Activated CD4-positive, alpha-beta T cell treated with anti-CD3 and anti-CD28 coated beads, Interleukin-2, amount 50 U/mL, for 1 hour (primary cell): Measurements from ENCODE around the gene TEAD1.

ENCODE experiments used
- DNase-seq: peaks from one replicate; pipeline ENCODE4 v3.0.0-alpha.2; 2020

The TEAD1 gene

DNA sequence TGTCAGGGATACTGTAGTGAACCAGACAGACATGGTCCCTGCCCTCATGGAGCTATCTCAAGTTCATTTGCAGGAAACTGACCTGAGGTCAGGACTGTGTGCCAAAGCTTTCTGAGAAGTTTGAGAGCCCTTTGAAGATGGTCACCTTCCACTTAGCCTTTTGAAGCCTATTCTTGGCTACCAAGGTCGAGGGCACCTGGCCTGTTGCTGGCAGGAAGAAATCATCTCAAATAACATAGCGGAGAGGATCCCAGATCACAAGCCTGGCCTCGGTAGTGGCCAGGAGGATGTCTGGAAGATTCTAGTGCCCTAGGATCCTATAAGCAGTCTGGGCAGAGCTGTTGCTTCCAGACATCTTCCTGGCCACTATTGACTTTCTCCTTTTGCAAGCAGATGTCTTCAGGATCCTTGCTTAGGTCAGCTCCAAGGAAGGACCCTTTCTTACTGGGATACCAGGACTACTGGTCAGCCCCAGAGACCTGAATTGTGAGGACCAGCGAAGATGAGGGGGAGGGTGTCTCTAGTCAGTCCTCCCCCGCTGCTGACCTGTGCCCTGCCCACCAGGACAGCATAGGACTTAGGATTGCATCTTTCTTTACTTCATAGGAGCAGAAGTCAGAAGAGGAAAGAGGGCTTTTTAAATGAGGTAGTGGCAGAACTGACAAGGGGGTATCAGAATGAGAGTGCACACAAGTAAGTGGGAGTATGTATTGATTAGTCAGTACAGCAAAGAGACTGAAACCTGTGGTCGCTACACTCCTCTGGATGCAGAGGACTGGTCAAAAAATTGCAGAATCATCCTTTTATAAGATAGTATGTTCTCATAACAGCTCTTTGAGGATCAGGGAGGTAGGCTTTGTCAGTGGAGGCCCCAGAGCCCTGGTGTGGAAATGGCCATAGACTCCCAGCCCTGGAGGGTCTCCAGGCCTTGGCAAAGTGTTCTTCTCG, 94.8 kb downstream of the TEAD1 start:
- no peak for DNase-seq

DNA sequence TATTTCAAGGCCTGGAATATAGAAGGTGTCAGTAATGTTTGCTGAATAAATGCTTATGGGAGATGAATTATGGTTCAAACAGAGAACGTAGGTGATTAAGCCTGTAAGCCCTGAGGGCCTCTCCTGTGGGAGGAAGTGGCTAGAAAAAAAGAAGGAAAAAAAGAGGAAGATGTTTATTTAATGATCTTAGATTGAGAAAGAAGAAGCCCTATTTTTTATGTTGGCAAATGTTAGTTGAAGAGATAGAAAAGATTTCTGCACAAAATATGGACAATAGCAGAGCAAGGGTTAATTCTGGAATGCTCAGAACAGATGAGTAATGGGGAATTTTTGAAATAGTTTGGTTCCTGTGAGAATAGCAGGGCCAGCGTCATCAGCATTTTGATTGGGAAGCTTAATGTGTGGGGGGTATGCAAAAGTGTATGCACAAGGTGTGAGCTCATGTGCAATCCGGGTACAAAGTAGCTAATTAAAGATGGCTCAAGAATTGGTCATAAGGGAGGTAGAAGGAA, 95.7 kb downstream of the TEAD1 start:
- DNase-seq: no peak

DNA sequence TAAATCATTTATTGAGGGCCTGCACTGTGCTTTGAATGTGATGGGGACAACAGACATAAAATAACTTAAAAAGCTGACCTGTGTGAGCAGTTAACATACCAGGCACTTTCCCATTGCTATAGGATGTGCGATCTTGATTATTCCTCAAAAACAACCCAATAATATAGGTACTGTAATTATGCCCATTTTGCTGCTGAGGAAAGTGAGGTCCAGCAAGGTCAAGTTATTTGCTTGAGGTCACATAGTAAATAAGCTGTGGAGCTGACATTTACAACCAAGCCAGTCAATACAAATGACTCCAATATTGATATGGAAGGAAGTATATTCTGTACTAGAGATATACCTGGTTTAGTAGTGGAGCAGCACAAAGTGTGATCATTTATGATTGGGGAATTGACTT, 96.2 kb downstream of the TEAD1 start:
- no peak for DNase-seq

DNA sequence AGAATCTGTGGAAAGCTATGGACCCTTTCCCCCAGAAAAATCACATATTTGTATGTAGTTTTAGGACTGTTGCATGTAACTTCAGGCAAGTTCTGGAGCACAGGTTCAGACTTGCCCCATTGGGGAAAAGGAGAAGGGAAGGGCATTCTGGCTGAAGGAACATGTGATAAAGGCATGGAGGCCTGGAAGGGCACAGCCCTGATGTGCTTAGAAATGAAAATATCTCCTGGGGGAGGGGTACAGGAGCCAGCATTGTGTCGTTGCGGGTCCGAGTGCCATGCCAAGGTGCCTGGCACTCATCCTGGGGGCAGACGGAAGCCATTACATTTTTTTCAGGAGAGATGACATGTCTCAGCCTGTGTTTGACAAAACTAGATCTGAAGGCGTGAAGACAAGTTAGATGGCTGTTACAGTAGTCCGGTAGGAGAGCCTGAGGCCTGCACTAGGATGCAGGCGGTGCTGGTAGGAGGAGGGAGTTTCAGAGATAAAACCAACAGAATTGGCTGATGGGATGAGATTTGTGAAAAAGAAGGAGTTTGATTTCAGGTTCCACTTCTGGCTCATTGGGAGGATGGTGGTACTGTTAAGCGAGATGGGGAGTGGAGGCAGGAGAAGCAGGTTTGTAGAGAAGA, 96.9 kb downstream of the TEAD1 start:
- no peak for DNase-seq

DNA sequence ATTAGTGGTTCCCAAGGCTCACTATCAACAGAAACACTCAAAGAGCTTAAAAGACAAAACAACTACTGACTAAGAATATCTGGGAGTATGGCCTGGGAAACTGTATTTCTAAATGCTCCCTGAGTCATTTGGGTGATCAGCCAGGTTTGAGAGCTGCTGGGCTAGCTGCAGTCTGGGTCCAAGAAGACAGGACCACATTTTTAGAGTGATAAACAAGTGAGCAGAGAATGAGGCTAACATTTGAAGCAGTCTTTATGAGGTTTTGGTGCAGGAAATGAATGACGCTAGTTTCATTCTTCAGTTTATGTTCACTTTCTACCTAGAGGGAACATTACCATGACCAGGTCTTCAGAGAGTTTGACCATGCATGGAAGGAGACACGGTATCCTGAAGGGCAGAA, 97.7 kb downstream of the TEAD1 start:
- no peak for DNase-seq

DNA sequence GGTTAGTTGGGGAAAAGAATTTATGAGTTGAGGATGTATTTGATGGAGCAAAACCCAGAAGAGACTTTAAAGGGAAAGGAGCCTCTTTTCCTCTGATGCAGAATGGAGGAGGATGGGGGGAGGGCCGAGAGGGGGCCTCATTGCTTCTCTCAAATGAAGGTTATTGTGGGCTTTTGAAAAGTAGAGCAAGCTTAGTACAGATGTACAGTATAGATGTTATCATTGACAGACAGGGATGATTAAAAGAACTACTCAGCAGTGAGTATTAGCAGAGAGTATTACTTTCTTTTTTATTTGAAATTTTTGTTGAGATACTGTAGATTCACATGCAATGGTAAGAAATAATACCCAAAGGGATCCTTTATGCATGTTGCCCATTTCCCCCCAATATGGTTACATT, 98.1 kb downstream of the TEAD1 start:
- DNase-seq: no peak

DNA sequence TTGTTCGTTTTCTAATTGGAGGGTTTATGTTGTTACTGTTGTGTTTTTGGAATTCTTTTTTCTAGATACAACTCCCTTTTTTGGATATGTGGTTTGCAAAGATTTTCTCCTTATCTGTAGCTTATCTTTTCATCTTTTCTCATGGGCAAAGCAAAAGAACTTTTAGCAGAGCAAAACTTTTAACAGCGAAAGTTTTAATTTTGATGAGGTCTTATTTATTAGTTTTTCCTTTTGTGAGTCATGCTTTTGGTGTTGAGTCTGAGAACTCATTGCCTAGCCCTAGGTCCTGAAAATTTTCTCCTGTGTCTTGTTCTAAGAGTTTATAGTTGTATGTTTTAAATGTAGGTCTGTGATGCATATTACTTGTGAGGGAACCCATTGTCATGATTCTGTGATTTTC, 99.4 kb downstream of the TEAD1 start:
- DNase-seq: no peak

DNA sequence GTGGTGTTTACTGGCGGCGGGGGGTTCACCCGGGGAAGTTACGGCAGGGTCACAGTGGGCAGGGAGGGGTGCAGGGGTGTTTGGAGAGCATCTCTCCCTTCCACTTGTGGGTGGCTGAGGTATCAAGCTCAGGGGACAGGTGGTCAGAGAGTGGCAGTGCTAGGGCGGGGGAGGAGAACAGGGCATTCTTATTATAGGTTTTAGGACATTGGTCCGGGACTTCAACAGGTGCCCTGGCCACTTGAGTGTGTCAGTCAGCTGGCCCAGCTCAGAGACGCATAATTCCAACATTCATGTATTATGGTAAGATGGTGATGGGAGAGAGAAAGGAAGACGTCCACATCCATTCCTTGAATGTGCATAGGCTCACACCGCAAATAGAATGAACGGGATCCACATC, 101.7 kb downstream of the TEAD1 start:
- DNase-seq: no peak

DNA sequence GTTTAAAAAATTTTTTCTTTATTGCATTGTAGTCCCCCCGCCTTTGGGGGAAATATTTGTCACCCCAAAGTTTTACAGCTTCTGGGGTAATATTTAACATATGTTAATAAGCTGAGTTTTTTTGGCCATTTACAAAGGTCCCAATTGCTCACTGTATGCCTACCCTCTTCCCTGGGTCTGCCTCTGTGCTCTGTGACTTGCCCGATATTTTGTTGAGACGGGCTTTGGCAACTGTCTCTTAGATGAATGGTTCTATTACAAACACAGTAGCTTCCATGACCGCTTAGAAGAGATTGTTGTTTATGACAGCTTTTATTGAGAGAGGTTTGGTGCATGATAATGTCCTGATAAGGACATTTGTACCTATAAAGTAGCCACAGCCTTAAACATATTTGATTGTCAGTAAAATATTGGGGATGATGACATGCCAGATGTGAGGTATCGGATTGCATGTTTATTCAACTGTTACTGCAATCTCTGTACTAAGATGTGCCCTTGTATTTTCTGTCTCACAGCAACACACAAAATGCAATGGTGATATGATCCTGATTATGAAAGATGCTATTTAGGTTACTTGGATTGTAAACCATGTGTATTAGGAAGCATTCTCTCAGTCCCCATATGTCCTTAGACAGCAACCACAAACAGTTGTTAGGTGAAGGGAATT, 103.1 kb downstream of the TEAD1 start:
- no peak for DNase-seq

DNA sequence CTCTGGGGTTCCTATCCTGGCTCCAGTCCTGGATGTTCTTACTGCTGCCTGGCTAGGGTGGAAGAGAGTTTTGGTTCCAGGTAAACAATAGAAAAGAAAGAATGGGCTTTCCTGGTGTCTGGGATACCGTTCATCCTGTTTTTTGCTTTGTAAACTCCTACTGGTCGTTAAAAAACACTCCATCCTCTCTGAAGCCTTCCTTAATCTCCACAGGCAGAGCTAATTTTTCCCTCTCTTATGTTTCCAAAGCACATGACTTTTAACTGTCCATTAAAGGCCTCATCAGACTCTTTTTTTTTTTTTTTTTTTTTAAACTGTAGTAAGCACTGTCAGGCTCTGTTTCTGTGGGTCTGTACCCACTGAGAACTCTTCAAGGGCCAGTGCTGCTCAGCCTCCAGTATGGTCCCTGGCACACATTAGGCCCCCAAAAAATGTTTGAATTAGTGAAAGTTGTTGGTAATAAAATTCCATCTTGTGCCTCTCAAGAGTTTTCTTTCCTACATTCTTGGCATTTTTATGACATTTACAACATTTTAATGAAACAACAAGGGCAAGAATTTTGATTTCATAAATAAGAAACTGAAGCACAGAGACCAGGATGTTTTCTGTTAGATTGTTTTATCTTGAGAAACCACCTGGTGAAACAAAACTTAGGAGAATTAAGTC, 104.2 kb downstream of the TEAD1 start:
- DNase-seq: no peak

DNA sequence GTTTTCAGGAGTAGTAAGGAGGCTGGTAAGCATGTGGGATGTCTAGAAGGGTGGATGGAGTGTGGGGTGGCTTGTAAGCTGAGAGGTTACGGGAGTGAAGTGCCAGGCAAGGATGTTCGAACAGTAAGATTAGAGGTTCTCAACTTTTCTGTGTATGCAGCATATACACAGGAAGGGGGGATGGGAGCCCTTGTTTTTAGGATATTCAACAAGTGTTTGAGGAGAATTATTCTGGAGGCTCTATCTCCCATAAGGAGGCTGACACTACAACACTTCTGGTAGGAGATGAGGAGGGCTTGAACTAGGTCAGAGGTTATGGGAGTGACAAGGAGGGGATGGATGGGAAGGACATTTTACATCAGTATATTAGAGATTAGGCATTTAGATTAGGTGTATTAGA, 109.5 kb downstream of the TEAD1 start:
- DNase-seq: no peak

DNA sequence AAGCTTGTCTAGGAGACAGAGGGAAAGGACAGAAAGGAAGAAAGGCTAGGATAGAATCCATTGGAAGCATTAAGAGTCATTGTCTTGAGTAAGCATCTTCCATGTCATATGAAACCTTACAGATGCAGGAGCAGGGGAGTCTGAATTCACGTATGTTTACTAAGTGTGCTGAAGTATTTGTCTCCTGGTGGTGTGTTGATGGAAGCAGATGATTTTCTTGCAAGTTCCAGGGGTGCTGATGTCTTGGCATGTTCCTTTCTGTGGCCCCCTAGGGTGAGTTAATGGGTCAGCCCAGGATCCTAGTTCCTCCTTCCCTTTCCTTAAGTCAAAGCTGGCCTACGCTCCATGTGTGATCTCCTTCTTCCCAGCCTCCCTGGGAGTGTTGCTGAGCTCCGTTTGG, 110.2 kb downstream of the TEAD1 start:
- no peak for DNase-seq

DNA sequence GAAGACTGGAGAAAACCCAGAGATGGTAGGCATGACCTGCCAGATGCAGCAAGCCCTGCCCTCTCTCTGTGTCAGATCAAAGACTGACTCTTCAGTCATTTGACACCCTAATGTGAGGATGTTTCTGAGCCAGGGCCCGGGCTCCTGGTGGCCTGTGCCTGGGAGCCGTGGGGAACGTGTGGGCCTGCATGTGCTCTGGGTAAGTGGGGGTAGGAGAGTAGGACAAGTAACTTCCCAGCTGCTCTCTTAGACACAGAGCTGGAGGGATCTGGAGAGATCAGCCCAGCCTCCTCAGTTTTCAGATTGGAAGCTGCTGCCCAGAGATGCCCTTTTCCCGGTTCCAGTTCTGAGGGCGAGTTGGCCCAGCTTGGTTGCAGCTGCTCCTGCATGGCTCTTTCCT, 110.8 kb downstream of the TEAD1 start:
- DNase-seq: no peak

DNA sequence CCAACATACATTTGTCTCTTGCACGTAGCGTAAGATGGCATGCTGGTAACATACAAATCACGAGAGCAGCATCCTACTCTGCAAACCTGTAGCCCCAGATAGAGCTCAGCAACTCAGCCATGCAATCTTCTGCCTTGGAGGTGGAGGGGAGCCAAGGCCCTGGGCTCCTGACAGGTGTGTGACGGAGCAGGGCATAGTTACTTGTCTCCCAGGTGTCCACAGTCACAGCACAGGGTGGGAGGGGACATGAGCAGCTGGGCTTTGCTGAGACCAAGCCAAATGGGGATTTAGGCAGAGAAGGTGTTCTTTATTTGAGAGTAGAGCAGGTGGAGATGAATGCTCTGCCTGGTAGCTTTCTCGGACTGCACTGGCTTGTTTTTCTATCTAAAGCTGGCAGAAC, 111.7 kb downstream of the TEAD1 start:
- DNase-seq: no peak

DNA sequence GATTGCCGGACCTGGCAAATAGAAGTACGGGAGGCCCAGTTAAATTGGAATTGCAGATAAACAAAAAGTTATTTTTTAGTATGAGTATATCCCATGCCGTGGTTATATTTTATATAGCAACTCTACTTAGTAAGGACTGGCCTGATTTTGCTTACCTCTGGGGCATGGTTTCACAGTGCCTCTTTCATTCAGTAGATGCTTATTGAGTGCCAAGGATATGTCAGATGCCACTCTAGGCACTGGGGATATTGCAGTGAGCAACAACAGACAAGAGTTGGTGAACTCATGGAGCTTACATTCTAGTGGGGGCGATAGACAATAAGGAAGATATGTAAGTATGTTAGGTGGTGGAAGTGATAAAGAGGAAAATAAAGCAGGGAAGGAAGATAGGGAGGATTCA, 112.2 kb downstream of the TEAD1 start:
- no peak for DNase-seq

DNA sequence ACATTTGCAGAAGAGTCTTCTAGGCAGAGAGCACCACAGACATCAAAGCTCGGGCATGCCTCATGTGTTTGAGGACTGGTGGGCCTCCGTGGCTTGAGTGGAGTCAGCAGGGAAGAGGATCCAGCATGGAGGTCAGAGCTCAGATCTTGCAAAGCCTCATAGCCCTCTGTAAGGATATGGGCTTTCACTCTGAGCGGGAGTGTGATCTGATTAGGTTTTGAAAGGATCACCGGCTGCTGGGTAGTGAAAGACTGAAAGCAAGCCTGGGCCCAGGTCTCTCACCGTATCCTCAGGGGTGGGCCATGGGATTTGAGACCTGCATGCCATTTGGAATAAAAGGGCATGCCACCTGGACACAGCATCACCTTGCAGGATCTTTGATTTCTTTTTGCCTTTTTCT, 112.7 kb downstream of the TEAD1 start:
- DNase-seq: no peak

DNA sequence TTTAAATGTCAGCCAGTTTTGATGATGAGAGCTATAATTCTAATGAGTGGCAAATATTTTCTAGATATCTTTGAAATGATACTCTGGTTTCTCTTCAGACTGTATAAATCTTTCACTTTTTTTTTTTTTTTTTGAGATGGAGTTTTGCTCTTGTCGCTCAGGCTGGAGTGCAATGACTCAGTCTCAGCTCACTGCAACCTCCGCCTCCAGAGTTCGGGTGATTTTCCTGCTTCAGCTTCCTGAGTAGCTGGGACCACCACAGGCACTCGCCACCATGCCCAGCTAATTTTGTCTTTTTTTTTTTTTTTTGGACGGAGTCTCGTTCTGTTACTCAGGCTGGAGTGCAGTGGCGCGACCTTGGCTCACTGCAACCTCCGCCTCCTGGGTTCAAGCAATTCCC, 113.6 kb downstream of the TEAD1 start:
- DNase-seq: no peak

DNA sequence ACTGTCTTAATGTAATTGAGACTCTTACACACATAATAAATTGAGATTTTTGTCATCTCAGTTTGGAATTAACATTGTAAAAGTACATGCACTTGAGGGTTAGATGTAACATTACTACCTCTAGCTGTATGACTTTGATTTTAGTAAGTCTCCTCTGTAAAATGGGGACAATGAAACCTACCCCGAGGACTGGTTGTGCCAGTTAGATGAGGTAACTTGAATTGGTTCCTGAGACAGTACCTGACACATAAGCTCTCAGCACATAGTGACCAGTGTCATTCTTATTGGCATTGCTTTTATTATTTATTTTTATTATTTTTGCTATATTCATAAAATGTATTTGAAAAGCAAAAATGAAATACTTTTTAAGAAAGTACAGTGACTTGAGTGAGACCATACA, 114.8 kb downstream of the TEAD1 start:
- no peak for DNase-seq

DNA sequence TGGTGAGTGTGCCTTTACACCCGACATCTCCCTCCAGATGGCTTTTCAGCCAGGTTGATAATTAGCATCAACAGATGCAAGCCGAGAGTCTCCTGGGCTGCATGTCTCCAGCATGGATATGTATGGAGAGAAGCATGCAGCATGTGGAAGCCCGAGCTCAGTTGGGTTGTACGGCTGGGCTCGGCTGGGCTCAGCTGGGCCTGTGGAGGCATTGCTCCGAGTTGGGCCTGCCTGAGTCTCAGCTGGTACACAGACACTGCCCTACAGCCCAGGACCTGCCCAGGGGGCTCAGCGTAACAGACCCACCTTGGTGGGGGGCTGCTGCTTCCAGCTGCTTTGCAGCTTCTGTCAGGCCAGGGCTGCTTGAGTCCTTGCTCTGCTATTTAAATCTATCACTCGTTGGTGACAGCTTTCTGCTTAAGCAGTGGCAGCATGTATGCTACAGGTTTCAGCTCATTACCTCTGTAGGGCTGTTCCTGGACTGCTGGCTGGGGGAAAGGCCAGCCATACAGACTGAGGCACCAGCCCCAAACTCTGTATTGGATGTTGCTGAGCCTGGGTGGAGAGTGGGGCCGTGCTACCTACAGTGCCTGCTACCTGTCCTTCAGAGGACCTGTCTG, 115.5 kb downstream of the TEAD1 start:
- DNase-seq: no peak

DNA sequence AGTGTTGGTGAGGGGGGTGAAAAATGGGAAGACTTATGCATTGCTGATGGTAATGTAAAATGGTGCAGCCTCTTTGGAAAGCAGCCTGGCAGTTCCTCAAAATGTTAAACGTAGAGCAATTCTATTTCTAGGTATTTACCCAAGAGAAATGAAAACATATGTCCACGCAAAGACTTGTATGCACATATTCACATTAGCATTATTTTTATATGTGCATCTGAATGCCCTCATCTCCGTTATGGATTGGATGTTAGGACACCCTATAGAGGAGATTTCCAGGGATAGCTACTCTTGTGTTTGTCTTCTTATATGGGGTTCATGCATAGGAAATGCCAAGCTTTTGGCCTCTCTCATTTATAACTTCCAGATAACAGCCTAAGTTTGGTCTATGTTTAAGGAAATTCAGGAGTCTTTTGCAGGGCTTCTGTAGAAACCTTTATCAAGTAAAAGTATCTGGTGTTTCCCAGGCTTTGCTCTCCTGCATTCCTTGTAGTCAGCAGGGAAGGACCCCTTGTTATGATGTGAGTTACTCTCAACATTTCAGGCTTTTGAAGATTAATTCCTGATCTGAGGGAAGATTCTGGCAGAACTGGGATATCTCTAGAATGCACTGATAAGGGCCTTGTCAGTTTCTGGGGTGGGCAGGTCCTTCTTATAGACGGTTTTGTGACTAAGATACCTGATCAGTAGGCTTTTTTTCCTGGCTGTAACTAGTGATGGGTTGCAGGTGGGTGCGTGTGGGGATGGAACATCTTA, 116.8 kb downstream of the TEAD1 start:
- no peak for DNase-seq

DNA sequence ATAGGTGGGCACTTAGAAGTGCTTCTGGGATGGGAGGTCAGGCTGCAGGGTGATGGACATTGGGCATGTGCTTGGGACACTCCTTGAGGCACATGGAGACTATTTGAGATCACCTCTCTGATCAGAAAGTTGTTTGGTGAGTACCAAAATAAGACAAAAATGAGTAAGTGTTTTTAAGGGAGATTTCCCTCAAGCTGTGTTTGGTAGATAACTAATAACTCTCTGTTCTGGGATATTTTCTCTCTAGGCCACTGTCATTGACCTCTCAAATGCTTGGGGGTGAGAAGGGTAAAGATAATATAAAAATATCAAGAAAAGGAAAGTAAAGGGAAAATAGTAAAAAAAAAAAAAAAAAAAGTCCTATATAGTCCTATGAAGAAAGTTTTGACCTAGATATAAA, 117.8 kb downstream of the TEAD1 start:
- no peak for DNase-seq

DNA sequence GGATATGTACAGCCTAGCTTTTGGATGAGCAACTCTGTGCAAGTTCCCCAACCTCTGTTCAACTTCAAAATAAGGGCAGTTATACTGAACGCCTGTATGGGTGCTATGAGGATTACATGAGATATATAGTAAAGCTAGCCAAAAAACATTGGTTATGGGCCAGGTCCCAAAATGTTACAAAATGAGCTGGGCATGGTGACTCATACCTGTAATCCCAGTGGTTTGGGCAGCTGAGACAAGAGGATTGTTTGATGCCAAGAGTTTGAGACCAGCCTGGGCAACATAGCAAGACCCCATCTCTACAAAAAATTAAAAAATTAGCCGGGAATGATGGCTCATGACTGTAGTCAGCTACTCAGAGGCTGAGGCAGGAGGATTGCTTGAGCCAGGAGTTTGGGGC, 118.4 kb downstream of the TEAD1 start:
- DNase-seq: no peak
